HL-60/S4 (cell line): Measurements from ENCODE around the gene MS4A3.
"Not testable (repeated sequence)": the region's sequence is repeated elsewhere in the genome, so short reads cannot be mapped to it uniquely, and the experiment has no call there.

Experiments used
- in situ Hi-C: fragments of 300-500 bp; cut with MboI; formaldehyde crosslinking; loops from 2 replicates; pipeline ENCODE4 v1.14.3; 2022; ENCODE audit warnings: low sequenced_read_pairs

MS4A3 gene

GRCh38 chr11:60056349-60056969 is at the start of gene MS4A3:
TSS of gene MS4A3 (plus strand) at chr11:60056665. CDS start at chr11:60061161, 4,496 bp downstream.
- in situ Hi-C loops, result no loop called here

GRCh38 chr11:60016881-60017280 is 39.6 kb upstream of the MS4A3 start, which contains the start of gene OOSP4B:
TSS of gene OOSP4B (plus strand) at chr11:60017181.
- in situ Hi-C loops, result no loop called here

- in situ Hi-C loops, result no loop called here
These were observed 38.4 kb upstream of the MS4A3 start for GRCh38 chr11:60018058-60018457.

GRCh38 chr11:60020376-60020775 is 36.1 kb upstream of the MS4A3 start:
- in situ Hi-C loops, result not testable (repeated sequence)

GRCh38 chr11:60029015-60029632 is 27.3 kb upstream of the MS4A3 start:
- in situ Hi-C loops, result no loop called here

- in situ Hi-C loops, result no loop called here
These were observed 16.4 kb upstream of the MS4A3 start, which contains the start of gene OOSP2 for GRCh38 chr11:60040109-60040508. TSS of gene OOSP2 (plus strand) at chr11:60040409. CDS start at chr11:60040460, 51 bp downstream.

- in situ Hi-C loops, result not testable (repeated sequence)
These were observed 6.0 kb upstream of the MS4A3 start for GRCh38 chr11:60050422-60050821.

- in situ Hi-C loops, result not testable (repeated sequence)
These were observed 5.6 kb upstream of the MS4A3 start for GRCh38 chr11:60050839-60051238.

GRCh38 chr11:60059052-60059451 is 2.6 kb downstream of the MS4A3 start:
- in situ Hi-C loops, result no loop called here

GRCh38 chr11:60059521-60060240 is 3.2 kb downstream of the MS4A3 start:
- in situ Hi-C loops, result no loop called here

- in situ Hi-C loops, result no loop called here
These were observed 7.6 kb downstream of the MS4A3 start for GRCh38 chr11:60064111-60064510.

- in situ Hi-C loops, result no loop called here
These were observed 9.3 kb downstream of the MS4A3 start for GRCh38 chr11:60065801-60066200.

- in situ Hi-C loops, result no loop called here
These were observed 13.0 kb downstream of the MS4A3 start for GRCh38 chr11:60069450-60069849.

GRCh38 chr11:60071644-60072043 is 15.2 kb downstream of the MS4A3 start:
- in situ Hi-C loops, result not testable (repeated sequence)

- in situ Hi-C loops, result no loop called here
These were observed 20.9 kb downstream of the MS4A3 start for GRCh38 chr11:60077216-60077817.

GRCh38 chr11:60077981-60078380 is 21.5 kb downstream of the MS4A3 start:
- in situ Hi-C loops, result no loop called here

- in situ Hi-C loops, result no loop called here
These were observed 22.3 kb downstream of the MS4A3 start for GRCh38 chr11:60078745-60079144.

- in situ Hi-C loops, result no loop called here
These were observed 24.1 kb downstream of the MS4A3 start for GRCh38 chr11:60080535-60080934.

- in situ Hi-C loops, result no loop called here
These were observed 28.3 kb downstream of the MS4A3 start for GRCh38 chr11:60084631-60085273.

GRCh38 chr11:60085909-60086308 is 29.4 kb downstream of the MS4A3 start:
- in situ Hi-C loops, result no loop called here

GRCh38 chr11:60087239-60087638 is 30.8 kb downstream of the MS4A3 start:
- in situ Hi-C loops, result no loop called here
